Skeletal muscle satellite cell (primary cell): Measurements from ENCODE around the gene ARHGAP12. TPM values are rescaled to one million over a fixed set of nuclear protein-coding genes. Genes with fewer than 3 reads are reported as not detected.

Source experiments
- H3K27me3 ChIP-seq: 2 replicates; pipeline ENCODE4 v1.7.0; 2013; ENCODE audit warnings: low read length; ENCODE audit not compliant: control insufficient read depth, insufficient read depth
- H3K36me3 ChIP-seq: 2 replicates; pipeline ENCODE4 v1.7.0; 2013; ENCODE audit warnings: mild to moderate bottlenecking, control low read depth, low read length; ENCODE audit not compliant: insufficient read depth
- H3K4me1 ChIP-seq: 2 replicates; pipeline ENCODE4 v1.7.0; 2013; ENCODE audit warnings: low read length; ENCODE audit not compliant: control insufficient read depth, insufficient read depth
- H3K4me2 ChIP-seq: 2 replicates; pipeline ENCODE4 v1.7.0; 2013; ENCODE audit warnings: mild to moderate bottlenecking, low read length
- H3K4me3 ChIP-seq: 2 replicates; pipeline ENCODE4 v1.7.0; 2013; ENCODE audit warnings: low read length
- H3K9ac ChIP-seq: 2 replicates; pipeline ENCODE4 v1.7.0; 2013; ENCODE audit warnings: mild to moderate bottlenecking, low read depth, low read length, moderate library complexity
- H3K9me3 ChIP-seq: replicated peaks from 2 replicates; pipeline ENCODE4 v1.7.0; 2013; ENCODE audit warnings: mild to moderate bottlenecking, control low read depth, low read length
- small RNA-seq: library from RNA; depleted of rRNA; stranded (forward); fragments of <200 nt; gene quantifications from one replicate; pipeline ENCODE3, GENCODE V24; 2012

ARHGAP12 gene

GRCh38 chr10:31759124-31759798, 169.4 kb downstream of the ARHGAP12 start:
- H3K4me3 ChIP-seq, result peak overlapping the region; percentile 81
- no peaks in the 10 kb centered on the region for H3K36me3 ChIP-seq
- no peaks in the 10 kb centered on the region for H3K27me3 ChIP-seq
- H3K4me2 ChIP-seq, result peak overlapping the region; percentile 85
- peaks cover 34% of the 10 kb centered on the region for H3K4me1 ChIP-seq
- no peaks in the 10 kb centered on the region for H3K9me3 ChIP-seq
- peak overlapping the region; percentile 87 for H3K9ac ChIP-seq

- H3K27me3 ChIP-seq, result no peaks in the 10 kb centered on the region
- H3K36me3 ChIP-seq, result no peaks in the 10 kb centered on the region
- peaks cover 37% of the 10 kb centered on the region for H3K4me1 ChIP-seq
- H3K9me3 ChIP-seq, result no peaks in the 10 kb centered on the region
- no peak overlapping the region for H3K4me2 ChIP-seq
- H3K4me3 ChIP-seq, result no peak overlapping the region
- no peak overlapping the region for H3K9ac ChIP-seq
These were observed 170.1 kb downstream of the ARHGAP12 start for GRCh38 chr10:31758495-31758894.

- H3K9me3 ChIP-seq, result no peaks in the 10 kb centered on the region
- no peaks in the 10 kb centered on the region for H3K36me3 ChIP-seq
- H3K4me3 ChIP-seq, result no peak overlapping the region
- no peaks in the 10 kb centered on the region for H3K27me3 ChIP-seq
- H3K4me1 ChIP-seq, result peaks cover 37% of the 10 kb centered on the region
- H3K4me2 ChIP-seq, result no peak overlapping the region
- H3K9ac ChIP-seq, result no peak overlapping the region
These were observed 170.8 kb downstream of the ARHGAP12 start for GRCh38 chr10:31757831-31758230.

GRCh38 chr10:31757386-31757791, 171.2 kb downstream of the ARHGAP12 start:
- no peaks in the 10 kb centered on the region for H3K36me3 ChIP-seq
- H3K4me1 ChIP-seq, result peaks cover 37% of the 10 kb centered on the region
- H3K27me3 ChIP-seq, result no peaks in the 10 kb centered on the region
- no peak overlapping the region for H3K4me3 ChIP-seq
- H3K9ac ChIP-seq, result no peak overlapping the region
- H3K9me3 ChIP-seq, result no peaks in the 10 kb centered on the region
- no peak overlapping the region for H3K4me2 ChIP-seq

- peaks cover 37% of the 10 kb centered on the region for H3K4me1 ChIP-seq
These were observed 171.9 kb downstream of the ARHGAP12 start for GRCh38 chr10:31756729-31757110.

GRCh38 chr10:31756101-31756728, 172.4 kb downstream of the ARHGAP12 start:
- Histone ChIP-seq H3K36me3 (no peaks in the 10 kb centered on the region), H3K27me3 (no peaks in the 10 kb centered on the region), H3K9ac (no peak overlapping the region), H3K4me1 (peaks cover 41% of the 10 kb centered on the region), H3K9me3 (no peaks in the 10 kb centered on the region), H3K4me2 (no peak overlapping the region), H3K4me3 (no peak overlapping the region)

More at GRCh38 chr10:31756729-31757110, 171.9 kb downstream of the ARHGAP12 start:
- H3K27me3 ChIP-seq, result no peaks in the 10 kb centered on the region
- H3K9me3 ChIP-seq, result no peaks in the 10 kb centered on the region
- no peak overlapping the region for H3K9ac ChIP-seq
- H3K4me3 ChIP-seq, result no peak overlapping the region
- no peaks in the 10 kb centered on the region for H3K36me3 ChIP-seq
- H3K4me2 ChIP-seq, result no peak overlapping the region

Small RNA genes within 50 kb of the gene (small RNA-seq; reads per million reads assigned to genes)
- not detected for gene RF00019
